Measurements from ENCODE around the gene DDX24. TPM values are rescaled to one million over a fixed set of nuclear protein-coding genes. Genes with fewer than 3 reads are reported as not detected.

DDX24 gene
- polyA plus RNA-seq, 2 of the 4 experiments (the other 2 are of a cell fraction): 121 to 161 TPM

- no peaks in the 10 kb centered on the region for H3K9me3 ChIP-seq
- H3K4me2 ChIP-seq: no peak overlapping the region
- TF ChIP-seq MYC (IDR thresholded peaks at IDR 0.05; ENCODE audit: borderline replicate concordance, low read length) (no peak), GATA3 (IDR thresholded peaks at IDR 0.05; ENCODE audit: borderline replicate concordance) (no peak), ESRRA (IDR thresholded peaks at IDR 0.05; ENCODE audit: borderline replicate concordance, low read length) (no peak), BHLHE40 (IDR thresholded peaks at IDR 0.05; ENCODE audit: low read depth, low read length) (no peak), CEBPB (IDR thresholded peaks at IDR 0.05) (no peak), TFCP2L1 (CRISPR knock-in tag; IDR thresholded peaks at IDR 0.05) (no peak), HOXB13 (CRISPR knock-in tag; IDR thresholded peaks at IDR 0.05; ENCODE audit: low read depth) (no peak), CHD2 (IDR thresholded peaks at IDR 0.05; ENCODE audit: low read length, partially characterized antibody) (no peak), CTCF (IDR thresholded peaks at IDR 0.05) (no peak), CHD4 (IDR thresholded peaks at IDR 0.05; ENCODE audit: borderline replicate concordance) (no peak), RCOR1 (IDR thresholded peaks at IDR 0.05; ENCODE audit: low read depth, low read length) (no peak), ZNF302 (CRISPR knock-in tag; IDR thresholded peaks at IDR 0.05) (no peak), NR3C1 (IDR thresholded peaks at IDR 0.05) (no peak), JUNB (IDR thresholded peaks at IDR 0.05) (no peak), HEYL (CRISPR knock-in tag; IDR thresholded peaks at IDR 0.05) (no peak), NPAS2 (CRISPR knock-in tag; IDR thresholded peaks at IDR 0.05; ENCODE audit: borderline replicate concordance) (no peak), FOSB (CRISPR knock-in tag; IDR thresholded peaks at IDR 0.05) (no peak)
- ATAC-seq (no peak), FAIRE-seq (no peak), DNase-seq (ENCODE audit: low read depth in 1 of 2, low spot score in 1 of 2) (no peak)
- WGBS (ENCODE audit: missing lambda C conversion rate): 80% methylated on average over 6 of the region's 7 CpGs
- ChIA-PET POLR2A (no interaction called here), CTCF (interaction anchor here (2.7 kb wide), 1 partner anchor 33 kb away, joined by 10 read pairs; no protein-coding TSS in a partner anchor)
- no peaks in the 10 kb centered on the region; the same call in 2 of the 3 replicates for H3K4me1 ChIP-seq
- no peak overlapping the region for H3K27ac ChIP-seq
- no peak overlapping the region for H3K4me3 ChIP-seq
Measured at GRCh38 chr14:94103554-94104150, 22.6 kb upstream of the DDX24 start.

- 79% methylated on average over 8 of the region's 8 CpGs for WGBS (ENCODE audit: missing lambda C conversion rate)
- ChIA-PET CTCF (interaction anchor here (2.7 kb wide), 1 partner anchor 34 kb away, joined by 10 read pairs; no protein-coding TSS in a partner anchor), POLR2A (no interaction called here)
- Histone ChIP-seq H3K4me2 (no peak overlapping the region), H3K4me1 (no peaks in the 10 kb centered on the region; the same call in 2 of the 3 replicates), H3K4me3 (no peak overlapping the region), H3K27ac (no peak overlapping the region), H3K9me3 (no peaks in the 10 kb centered on the region)
- TF ChIP-seq MAX (IDR thresholded peaks at IDR 0.05) (no peak), NPAS2 (CRISPR knock-in tag; IDR thresholded peaks at IDR 0.05; ENCODE audit: borderline replicate concordance) (no peak), PBX3 (IDR thresholded peaks at IDR 0.05) (no peak), ZC3H11A (IDR thresholded peaks at IDR 0.05) (no peak), RAD21 (conservative IDR thresholded peaks at IDR 0.05 in 1 of 2, IDR thresholded peaks at IDR 0.05 in 1 of 2) (no peak), SREBF2 (IDR thresholded peaks at IDR 0.05) (no peak), FOSL2 (IDR thresholded peaks at IDR 0.05) (no peak), FOSL2 (CRISPR knock-in tag; IDR thresholded peaks at IDR 0.05) (no peak)
- FAIRE-seq (no peak), ATAC-seq (no peak), DNase-seq (ENCODE audit: low read depth in 1 of 2, low spot score in 1 of 2) (no peak)
Measured at GRCh38 chr14:94102768-94103482, 21.9 kb upstream of the DDX24 start.

All from A549 (cell line).